Testis (tissue), 2 donors: Measurements from ENCODE around the gene THADA.

Source experiments
- POLR2A ChIP-seq: fragments of 450-650 bp; IDR thresholded peaks from one replicate; pipeline ENCODE4 v1.6.1; 2017; ENCODE audit warnings: antibody characterized with exemption, mild to moderate bottlenecking, moderate library complexity
- TF ChIP-seq, protein P1 (sequence below), 3 experiments: fragments of 450-650 bp in 2 of 3; fragments of 200-600 bp in 1 of 3; sonication (generic) in 1 of 3; IDR thresholded peaks; one replicate each; pipeline ENCODE4 v1.5.1; 2016 to 2019; ENCODE audit warnings: antibody characterized with exemption in 3 of 3, mild to moderate bottlenecking in 2 of 3, moderate library complexity in 1 of 3

DNA sequence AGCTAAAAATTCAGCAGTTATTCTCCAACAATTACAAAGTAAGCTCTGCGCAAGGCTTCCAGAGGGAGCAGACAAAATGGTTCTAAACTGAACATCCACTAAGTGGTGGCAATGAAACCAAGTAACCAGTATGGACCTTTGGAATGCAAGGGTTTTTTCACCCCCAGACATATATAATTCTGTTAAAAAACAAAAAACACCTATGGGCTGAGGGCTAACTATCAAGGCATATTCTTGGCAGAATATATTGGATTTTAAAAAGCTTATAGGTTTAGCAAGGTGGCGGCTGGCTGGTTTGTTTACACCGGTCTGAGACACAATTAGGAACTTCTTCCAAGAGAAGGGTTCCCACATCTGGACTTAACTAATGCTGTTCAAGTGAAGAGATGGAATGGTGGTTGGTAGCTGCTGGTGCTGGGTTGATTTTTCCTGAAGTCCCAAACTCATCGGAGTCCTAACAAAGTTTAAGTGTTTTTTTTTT, 372.3 kb downstream of the THADA start:
- TF ChIP-seq, protein P1, sequence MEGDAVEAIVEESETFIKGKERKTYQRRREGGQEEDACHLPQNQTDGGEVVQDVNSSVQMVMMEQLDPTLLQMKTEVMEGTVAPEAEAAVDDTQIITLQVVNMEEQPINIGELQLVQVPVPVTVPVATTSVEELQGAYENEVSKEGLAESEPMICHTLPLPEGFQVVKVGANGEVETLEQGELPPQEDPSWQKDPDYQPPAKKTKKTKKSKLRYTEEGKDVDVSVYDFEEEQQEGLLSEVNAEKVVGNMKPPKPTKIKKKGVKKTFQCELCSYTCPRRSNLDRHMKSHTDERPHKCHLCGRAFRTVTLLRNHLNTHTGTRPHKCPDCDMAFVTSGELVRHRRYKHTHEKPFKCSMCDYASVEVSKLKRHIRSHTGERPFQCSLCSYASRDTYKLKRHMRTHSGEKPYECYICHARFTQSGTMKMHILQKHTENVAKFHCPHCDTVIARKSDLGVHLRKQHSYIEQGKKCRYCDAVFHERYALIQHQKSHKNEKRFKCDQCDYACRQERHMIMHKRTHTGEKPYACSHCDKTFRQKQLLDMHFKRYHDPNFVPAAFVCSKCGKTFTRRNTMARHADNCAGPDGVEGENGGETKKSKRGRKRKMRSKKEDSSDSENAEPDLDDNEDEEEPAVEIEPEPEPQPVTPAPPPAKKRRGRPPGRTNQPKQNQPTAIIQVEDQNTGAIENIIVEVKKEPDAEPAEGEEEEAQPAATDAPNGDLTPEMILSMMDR (IDR thresholded peaks at IDR 0.05): no peak
- TF ChIP-seq POLR2A: no peak
